Measurements from ENCODE around the gene PPP2CA.

DNA sequence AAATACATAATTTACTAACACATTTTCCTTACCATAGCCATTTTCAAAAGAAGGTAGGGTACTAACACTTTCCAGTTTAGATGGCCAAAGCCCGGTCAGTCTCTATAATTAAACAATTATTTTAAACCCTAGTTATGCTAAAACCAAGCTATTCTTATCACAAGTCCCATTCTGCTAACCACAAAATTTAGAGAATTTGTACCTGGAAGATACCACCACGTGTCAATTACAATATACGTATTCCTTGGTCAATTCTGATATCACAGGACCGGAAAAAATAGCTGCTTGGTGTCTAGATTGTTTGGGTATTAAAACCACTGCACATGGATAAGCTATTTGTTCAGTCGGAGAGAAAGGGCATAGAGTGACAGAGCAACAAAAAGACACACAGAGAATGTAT is 30.2 kb downstream of the PPP2CA start:
- TF ChIP-seq CHD2 (IDR thresholded peaks at IDR 0.05; ENCODE audit: low read length) (no peak), SIX5 (IDR thresholded peaks at IDR 0.05; ENCODE audit: low read depth, low read length) (no peak), SP1 (IDR thresholded peaks at IDR 0.05; ENCODE audit: low read depth, low read length) (no peak), POLR2A (IDR thresholded peaks at IDR 0.05; ENCODE audit: control extremely low read depth in 1 of 2, low read depth in 2 of 2, low read length in 2 of 2) (no peak), TCF12 (IDR thresholded peaks at IDR 0.05; ENCODE audit: low read depth, low read length) (no peak), EZH2 (IDR thresholded peaks at IDR 0.05; ENCODE audit: low read depth, low read length, severe bottlenecking) (no peak), TAF7 (optimal IDR thresholded peaks at IDR 0.05; ENCODE audit: borderline replicate concordance, low read depth, low read length) (no peak), SIRT6 (IDR thresholded peaks at IDR 0.05; ENCODE audit: low read length) (no peak), POLR2AphosphoS5 (IDR thresholded peaks at IDR 0.05; ENCODE audit: low read depth, low read length) (no peak), YY1 (IDR thresholded peaks at IDR 0.05; ENCODE audit: low read depth, low read length) (no peak), SIN3A (conservative IDR thresholded peaks at IDR 0.05 in 1 of 2, IDR thresholded peaks at IDR 0.05 in 1 of 2; ENCODE audit: low read depth in 1 of 2, low read length in 2 of 2) (no peak), MAFK (IDR thresholded peaks at IDR 0.05; ENCODE audit: low read depth, low read length) (no peak)
- TF ChIP-seq, protein P1, sequence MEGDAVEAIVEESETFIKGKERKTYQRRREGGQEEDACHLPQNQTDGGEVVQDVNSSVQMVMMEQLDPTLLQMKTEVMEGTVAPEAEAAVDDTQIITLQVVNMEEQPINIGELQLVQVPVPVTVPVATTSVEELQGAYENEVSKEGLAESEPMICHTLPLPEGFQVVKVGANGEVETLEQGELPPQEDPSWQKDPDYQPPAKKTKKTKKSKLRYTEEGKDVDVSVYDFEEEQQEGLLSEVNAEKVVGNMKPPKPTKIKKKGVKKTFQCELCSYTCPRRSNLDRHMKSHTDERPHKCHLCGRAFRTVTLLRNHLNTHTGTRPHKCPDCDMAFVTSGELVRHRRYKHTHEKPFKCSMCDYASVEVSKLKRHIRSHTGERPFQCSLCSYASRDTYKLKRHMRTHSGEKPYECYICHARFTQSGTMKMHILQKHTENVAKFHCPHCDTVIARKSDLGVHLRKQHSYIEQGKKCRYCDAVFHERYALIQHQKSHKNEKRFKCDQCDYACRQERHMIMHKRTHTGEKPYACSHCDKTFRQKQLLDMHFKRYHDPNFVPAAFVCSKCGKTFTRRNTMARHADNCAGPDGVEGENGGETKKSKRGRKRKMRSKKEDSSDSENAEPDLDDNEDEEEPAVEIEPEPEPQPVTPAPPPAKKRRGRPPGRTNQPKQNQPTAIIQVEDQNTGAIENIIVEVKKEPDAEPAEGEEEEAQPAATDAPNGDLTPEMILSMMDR (IDR thresholded peaks at IDR 0.05; ENCODE audit: control extremely low read depth in 1 of 3, insufficient read depth in 1 of 3, low read depth in 1 of 3, low read length in 3 of 3), result no peak
